Measurements from ENCODE around the gene AUTS2. TPM values are rescaled to one million over a fixed set of nuclear protein-coding genes. Genes with fewer than 3 reads are reported as not detected.

Gene AUTS2
- total RNA-seq, 1 experiment from 2014 or later, result 256 TPM

GRCh38 chr7:70793060-70793459 lies 1194.8 kb downstream of the AUTS2 start:
- H3K4ac ChIP-seq (ENCODE audit: low read depth, low read length), result no peak overlapping the region
- H2BK5ac ChIP-seq (ENCODE audit: insufficient read length, low read length), result no peak overlapping the region
- H3T11ph ChIP-seq (ENCODE audit: low read length), result no peak overlapping the region
- no peaks in the 10 kb centered on the region for H4K20me1 ChIP-seq (ENCODE audit: control insufficient read depth, insufficient read depth, insufficient read length)
- H3K36me3 Mint-ChIP-seq (ENCODE audit: insufficient read depth in 1 of 3, low read depth in 3 of 3), result peaks cover 34 to 82% (median 55%) of the 10 kb centered on the region in 3 experiments
- H3K79me2 ChIP-seq (ENCODE audit: insufficient read depth, low read length), result no peaks in the 10 kb centered on the region
- H3K4me1 Mint-ChIP-seq, result peaks cover 10 to 19% of the 10 kb centered on the region in 2 experiments
- H3K79me1 ChIP-seq (ENCODE audit: insufficient read depth, low read depth, low read length, poor library complexity, severe bottlenecking), result no peaks in the 10 kb centered on the region
- H3K23ac ChIP-seq (ENCODE audit: insufficient read length, low read depth, low read length), result no peak overlapping the region
- H3K4me3 Mint-ChIP-seq, result no peak overlapping the region
- H3K4me1 ChIP-seq (ENCODE audit: insufficient read depth, low read length), result no peaks in the 10 kb centered on the region
- no peak overlapping the region for H4K8ac ChIP-seq (replicated peaks; ENCODE audit: insufficient read length, low read depth, low read length)
- H3K27ac Mint-ChIP-seq, result peak overlapping the region in 2 of 3 experiments; percentile 30 to 50; a peak in 2 of 7 replicates
- WGBS (ENCODE audit: extremely low coverage, insufficient read length, low lambda C conversion rate), result no CpG with 5 or more reads among the region's 8 CpGs
- H2BK120ac ChIP-seq (ENCODE audit: low read depth, low read length, poor library complexity, severe bottlenecking), result no peak overlapping the region
- no peak overlapping the region for H2BK15ac ChIP-seq (ENCODE audit: low read depth, low read length)
- no peak overlapping the region for H2BK20ac ChIP-seq (ENCODE audit: low read depth, low read length, poor library complexity, severe bottlenecking)
- H3K14ac ChIP-seq (ENCODE audit: insufficient read depth, low read length), result no peak overlapping the region
- H3K56ac ChIP-seq (ENCODE audit: insufficient read length, low read depth, low read length), result no peak overlapping the region
- no peaks in the 10 kb centered on the region for H3K9me3 ChIP-seq (ENCODE audit: control insufficient read depth, low read depth, low read length)
- H4K5ac ChIP-seq (ENCODE audit: insufficient read length, low read depth, low read length), result no peak overlapping the region
- H3K27me3 ChIP-seq (ENCODE audit: insufficient read depth, low read length), result no peaks in the 10 kb centered on the region
- no peak overlapping the region for H2AK5ac ChIP-seq (ENCODE audit: insufficient read length, low read length)
- DNase-seq, result no peak
- TF ChIP-seq, protein P1, sequence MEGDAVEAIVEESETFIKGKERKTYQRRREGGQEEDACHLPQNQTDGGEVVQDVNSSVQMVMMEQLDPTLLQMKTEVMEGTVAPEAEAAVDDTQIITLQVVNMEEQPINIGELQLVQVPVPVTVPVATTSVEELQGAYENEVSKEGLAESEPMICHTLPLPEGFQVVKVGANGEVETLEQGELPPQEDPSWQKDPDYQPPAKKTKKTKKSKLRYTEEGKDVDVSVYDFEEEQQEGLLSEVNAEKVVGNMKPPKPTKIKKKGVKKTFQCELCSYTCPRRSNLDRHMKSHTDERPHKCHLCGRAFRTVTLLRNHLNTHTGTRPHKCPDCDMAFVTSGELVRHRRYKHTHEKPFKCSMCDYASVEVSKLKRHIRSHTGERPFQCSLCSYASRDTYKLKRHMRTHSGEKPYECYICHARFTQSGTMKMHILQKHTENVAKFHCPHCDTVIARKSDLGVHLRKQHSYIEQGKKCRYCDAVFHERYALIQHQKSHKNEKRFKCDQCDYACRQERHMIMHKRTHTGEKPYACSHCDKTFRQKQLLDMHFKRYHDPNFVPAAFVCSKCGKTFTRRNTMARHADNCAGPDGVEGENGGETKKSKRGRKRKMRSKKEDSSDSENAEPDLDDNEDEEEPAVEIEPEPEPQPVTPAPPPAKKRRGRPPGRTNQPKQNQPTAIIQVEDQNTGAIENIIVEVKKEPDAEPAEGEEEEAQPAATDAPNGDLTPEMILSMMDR (conservative IDR thresholded peaks at IDR 0.05), result no peak
- no peak overlapping the region for H3K27ac ChIP-seq (ENCODE audit: insufficient read length, low read depth, low read length)
- H3K18ac ChIP-seq (ENCODE audit: insufficient read length, low read depth, low read length), result no peak overlapping the region
- no peak overlapping the region for H3K9ac ChIP-seq (ENCODE audit: extremely low read depth, insufficient read length, low read length)
- no peaks in the 10 kb centered on the region; the same call in 1 of the 2 replicates for H3K27me3 Mint-ChIP-seq (ENCODE audit: low read depth)
- H3K4me2 ChIP-seq (ENCODE audit: insufficient read depth, insufficient read length, low read length), result no peak overlapping the region
- H2BK12ac ChIP-seq (ENCODE audit: insufficient read length, low read depth, low read length), result no peak overlapping the region
- H3K23me2 ChIP-seq (ENCODE audit: insufficient read length, low read depth, low read length, poor library complexity, severe bottlenecking), result no peaks in the 10 kb centered on the region
- no peak overlapping the region for H2AFZ ChIP-seq (ENCODE audit: low read length)
- H3K9me3 Mint-ChIP-seq, result no peaks in the 10 kb centered on the region
- no peak overlapping the region for H4K91ac ChIP-seq (ENCODE audit: insufficient read length, low read depth, low read length)

Data from H9 (cell line).